NCI-H2107 (cell line): ENCODE data around the gene PBLD.
"Not testable (repeated sequence)": the region's sequence is repeated elsewhere in the genome, so short reads cannot be mapped to it uniquely, and the experiment has no call there.

Experiments used
- DNase-seq: peaks from one replicate; lab custom pipeline; 2025; lab: John Stamatoyannopoulos, UW

The PBLD gene

DNA sequence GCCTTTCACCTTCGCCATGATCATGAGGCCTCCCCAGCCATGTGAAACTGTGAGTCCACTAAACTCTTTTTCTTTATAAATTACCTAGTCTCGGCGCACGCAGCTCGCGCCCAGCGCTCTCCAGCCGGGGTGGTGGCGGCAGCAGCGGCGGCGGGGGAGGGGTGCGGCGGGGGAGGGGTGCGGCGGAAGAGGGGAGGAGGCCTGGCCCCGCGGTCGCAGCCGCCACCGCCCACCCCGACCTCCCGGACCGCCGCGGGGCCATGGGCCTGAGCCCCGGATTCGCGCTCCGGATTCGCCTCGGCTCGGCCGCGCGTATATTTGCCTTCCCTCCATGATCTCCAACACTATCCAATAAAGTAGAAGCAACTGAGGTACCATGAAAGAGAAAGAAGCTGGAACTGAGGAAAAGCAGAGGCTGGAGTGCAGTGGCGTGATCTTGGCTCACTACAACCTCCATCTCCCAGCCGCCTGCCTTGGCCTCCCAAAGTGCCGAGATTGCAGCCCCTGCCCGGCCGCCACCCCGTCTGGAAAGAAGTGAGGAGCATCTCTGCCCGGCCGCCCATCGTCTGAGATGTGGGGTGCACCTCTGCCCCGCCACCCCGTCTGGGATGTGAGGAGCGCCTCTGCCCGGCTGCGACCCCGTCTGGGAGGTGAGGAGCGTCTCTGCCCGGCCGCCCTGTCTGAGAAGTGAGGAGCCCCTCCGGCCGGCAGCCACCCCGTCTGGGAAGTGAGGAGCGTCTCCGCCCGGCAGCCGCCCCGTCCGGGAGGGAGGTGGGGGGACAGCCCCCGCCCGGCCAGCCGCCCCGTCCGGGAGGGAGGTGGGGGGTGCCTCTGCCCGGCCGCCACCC is 53.6 kb downstream of the PBLD start:
- not testable (repeated sequence) for DNase-seq

- DNase-seq: not testable (repeated sequence)
These were observed 54.9 kb downstream of the PBLD start for GRCh38 chr10:68277814-68278213.

- DNase-seq: no peak
These were observed 56.5 kb downstream of the PBLD start for GRCh38 chr10:68276224-68276623.

GRCh38 chr10:68275600-68276126 is 57.1 kb downstream of the PBLD start:
- DNase-seq: no peak

GRCh38 chr10:68272833-68273232 is 59.9 kb downstream of the PBLD start:
- no peak for DNase-seq

DNA sequence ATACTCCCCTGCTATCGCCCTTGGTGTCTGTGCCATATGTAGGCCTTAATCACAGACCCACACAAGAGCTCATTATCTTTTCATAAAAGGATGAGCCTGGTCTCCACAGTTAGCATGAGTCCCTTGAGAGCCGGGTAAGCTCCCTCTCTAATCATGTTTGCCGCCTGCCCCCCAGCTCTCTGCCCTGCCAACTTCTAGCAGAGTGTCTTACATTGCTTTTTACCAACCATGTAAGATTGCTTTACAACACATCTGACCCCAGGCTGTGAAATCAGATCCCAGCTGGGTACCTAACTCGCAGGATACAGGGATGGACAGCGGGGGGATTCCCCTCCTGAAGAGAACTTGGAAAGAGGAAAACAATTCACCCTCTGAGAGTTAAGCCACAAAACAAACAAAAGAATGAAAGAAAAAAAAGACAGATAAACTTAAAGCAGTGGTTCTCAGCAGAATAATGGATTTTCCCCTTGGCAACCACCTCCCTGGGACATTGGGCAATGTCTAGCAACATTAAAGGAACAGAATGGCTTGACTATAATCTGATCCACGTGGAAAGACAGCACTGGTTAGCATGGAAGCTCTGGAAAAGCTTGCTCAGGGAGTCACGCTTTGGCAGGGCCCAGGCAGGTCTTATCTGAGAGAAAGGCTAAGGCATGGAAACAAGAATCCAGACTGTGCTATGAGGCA is 61.4 kb downstream of the PBLD start:
- DNase-seq: no peak

DNA sequence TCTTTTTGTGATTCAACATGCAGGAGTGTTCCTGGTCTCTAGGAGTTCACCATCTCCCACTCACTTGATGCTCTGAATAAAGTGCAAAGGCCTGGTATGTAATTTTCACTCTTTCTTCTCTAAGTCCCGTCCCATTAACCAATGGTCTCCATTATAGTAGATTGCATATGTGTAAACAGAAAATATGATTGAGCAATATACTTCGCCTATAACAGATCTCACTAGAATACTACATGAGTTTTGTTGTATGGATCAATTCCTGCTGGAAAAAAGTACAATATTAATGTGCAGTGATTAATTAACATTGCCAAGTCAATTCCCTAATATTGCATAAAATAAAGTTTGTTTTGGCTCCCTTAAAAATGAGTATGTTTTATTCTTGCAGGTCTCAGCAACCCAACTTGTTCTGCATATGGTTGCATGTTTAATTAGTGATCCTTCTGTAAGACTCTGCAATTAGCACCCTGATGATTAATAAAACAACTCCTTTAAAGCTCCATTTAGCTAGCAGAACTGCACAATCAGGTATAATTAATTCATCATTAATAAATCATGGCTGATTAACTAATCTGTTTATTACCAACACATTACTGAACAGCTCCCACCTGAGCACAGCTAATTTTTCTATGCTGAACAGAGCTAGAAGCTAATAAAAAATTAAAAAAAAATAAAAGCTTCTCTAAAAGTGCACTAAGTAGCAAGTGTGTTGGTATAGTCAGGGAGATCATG is 63.0 kb downstream of the PBLD start:
- DNase-seq: no peak

DNA sequence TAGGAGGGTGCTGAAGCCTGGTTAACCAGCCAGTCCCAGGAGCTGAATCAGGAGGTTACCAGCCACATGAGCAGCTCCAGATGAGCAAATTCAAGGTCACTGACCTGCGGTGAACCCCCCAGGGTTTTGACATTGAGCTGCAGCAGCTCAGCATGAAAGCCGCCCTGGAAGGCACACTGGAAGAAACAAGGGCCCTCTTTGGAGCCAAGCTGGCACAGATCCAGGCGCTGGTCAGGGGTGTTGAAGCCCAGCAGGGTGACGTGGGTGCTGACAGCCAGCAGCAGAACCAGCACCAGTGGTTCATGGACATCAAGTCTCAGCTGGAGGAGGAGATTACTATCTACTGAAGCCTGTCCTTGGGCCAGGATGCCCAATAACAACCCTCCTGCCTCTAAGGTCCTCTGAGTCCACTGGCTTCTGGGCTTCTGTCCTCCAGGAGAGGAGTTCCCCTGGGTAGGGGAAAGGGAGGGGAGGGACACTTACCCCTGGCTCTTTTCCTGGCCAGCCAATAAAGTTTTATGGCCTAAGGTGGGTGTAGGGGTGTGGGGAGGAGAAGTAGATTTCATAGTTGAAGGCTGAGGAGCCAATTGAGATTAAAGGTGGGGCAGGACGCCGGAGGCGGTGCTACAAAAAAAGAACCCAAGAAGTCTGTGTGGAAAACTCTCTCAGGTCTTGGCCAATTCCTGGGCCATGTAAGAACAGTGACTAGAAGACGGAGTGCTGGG is 71.4 kb downstream of the PBLD start:
- DNase-seq: no peak

- no peak for DNase-seq
These were observed 79.4 kb downstream of the PBLD start for GRCh38 chr10:68253346-68253745.

GRCh38 chr10:68251625-68252495 is 80.9 kb downstream of the PBLD start:
- no peak for DNase-seq

DNA sequence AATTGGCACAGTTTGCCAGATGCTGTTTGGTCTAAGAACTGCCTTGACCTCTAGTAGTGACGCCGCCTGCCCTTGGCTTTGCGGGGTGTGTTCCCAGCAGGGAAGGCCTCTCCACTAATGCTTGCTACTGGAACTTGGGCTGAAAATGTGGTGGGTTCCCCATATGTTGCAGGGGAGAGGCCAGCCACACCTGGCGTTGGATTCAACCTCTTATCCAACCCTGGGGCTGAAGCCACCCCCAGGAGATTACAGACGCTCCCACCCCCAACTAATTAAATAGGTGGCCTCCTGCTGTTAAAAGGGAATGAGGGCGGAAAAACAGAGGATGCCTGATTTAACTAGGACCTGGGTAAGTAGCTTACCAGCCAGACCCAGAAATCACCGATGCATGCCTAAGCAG is 81.6 kb downstream of the PBLD start:
- DNase-seq: no peak

GRCh38 chr10:68249297-68249696 is 83.4 kb downstream of the PBLD start:
- DNase-seq: no peak

GRCh38 chr10:68247931-68248330 is 84.8 kb downstream of the PBLD start:
- no peak for DNase-seq

- not testable (repeated sequence) for DNase-seq
These were observed 86.3 kb downstream of the PBLD start for GRCh38 chr10:68246397-68246796.

DNA sequence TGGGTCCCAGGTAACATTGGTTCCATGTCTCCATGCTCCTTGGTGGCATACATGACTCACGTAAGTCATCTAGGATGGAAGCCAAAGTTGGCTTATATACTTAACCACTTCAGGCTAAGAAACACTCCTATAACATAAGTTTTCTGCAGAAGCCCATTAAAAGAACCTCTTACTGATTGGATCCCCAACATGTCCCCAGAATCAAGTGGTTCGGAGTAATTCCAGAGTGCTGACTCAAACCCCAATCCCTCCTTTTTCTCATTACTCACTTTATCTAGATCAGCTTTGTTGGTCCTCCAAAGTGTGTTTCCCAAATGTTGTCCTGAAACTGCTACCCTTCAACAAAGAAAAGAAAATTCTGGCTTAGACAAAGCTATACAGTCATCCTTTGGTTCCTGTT is 90.7 kb downstream of the PBLD start:
- DNase-seq: no peak

GRCh38 chr10:68239596-68240150 is 93.1 kb downstream of the PBLD start:
- DNase-seq: no peak

DNA sequence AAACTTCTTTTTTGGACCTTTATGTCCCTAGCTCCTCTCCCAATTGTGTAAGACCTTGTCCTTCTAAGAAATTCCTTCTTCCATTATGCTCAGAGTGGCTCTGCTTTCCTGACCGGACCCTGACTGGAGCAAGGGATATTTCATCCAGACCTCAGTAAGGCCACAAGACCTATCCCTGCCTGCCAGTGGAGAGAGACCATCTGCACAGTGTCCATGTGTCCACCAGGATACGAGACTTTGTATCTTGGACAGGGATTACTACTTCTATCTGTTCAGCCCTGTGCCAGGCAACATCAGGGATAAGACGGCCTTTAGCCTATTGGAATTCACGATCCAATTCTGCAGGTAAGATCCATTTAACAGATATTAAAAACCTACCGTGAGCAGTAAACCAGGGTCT is 93.7 kb downstream of the PBLD start:
- DNase-seq: no peak

- DNase-seq: no peak
These were observed 94.4 kb downstream of the PBLD start for GRCh38 chr10:68238371-68238770.

DNA sequence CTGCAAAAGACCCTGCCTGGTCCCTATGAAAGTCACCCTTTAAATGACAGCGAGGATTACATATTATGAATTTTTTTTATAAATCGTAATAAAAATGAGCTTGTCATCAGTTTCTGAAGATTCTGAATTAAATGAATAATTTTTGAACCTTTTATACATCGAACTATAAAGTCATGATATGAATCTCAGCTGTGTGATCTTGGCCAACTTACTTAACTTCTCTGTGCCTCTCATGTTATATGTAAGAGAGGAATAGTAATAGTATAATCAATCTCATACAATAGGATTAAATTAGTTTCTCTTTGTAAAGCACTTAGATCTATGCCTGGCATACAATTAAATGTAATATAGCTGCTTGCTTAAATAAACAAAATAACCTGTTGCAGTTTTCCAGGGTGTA is 95.6 kb downstream of the PBLD start:
- DNase-seq: no peak

- no peak for DNase-seq
These were observed 97.1 kb downstream of the PBLD start for GRCh38 chr10:68235581-68235980.

GRCh38 chr10:68235111-68235510 is 97.6 kb downstream of the PBLD start:
- no peak for DNase-seq
